GM10847 (cell line): ENCODE data around the gene PITPNB.

Experiments
- POLR2A ChIP-seq: IDR thresholded peaks from 2 replicates; pipeline ENCODE4 v1.6.1; 2011; ENCODE audit not compliant: insufficient read length; ENCODE audit errors: extremely low read depth

PITPNB gene

GRCh38 chr22:27863001-27863400 lies 56.1 kb downstream of the PITPNB start:
- no peak for TF ChIP-seq POLR2A

GRCh38 chr22:27859336-27859735 lies 59.7 kb downstream of the PITPNB start:
- TF ChIP-seq POLR2A: no peak

- TF ChIP-seq POLR2A: no peak
Observed at GRCh38 chr22:27858626-27859025, 60.4 kb downstream of the PITPNB start.

DNA sequence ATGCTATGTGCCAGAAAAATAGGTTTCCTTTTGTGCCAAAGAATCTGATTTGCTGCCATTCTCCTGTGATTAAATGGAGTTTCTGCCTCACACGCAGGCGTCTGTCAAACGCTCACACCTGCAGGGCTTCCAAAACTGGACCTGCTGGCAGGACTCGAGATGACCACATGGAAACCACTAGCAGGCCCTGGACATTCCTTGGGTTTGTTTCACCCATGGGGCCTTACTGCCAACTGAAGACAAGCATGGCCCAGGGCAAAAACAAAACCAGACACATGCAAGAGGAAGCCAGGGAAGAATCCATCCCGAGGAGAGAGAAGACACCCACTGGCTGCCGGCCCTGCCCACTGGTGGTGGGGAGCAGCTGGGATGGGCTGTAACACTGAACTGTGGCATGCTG lies 61.6 kb downstream of the PITPNB start:
- no peak for TF ChIP-seq POLR2A

- TF ChIP-seq POLR2A: no peak
Observed at GRCh38 chr22:27856386-27856785, 62.7 kb downstream of the PITPNB start.

DNA sequence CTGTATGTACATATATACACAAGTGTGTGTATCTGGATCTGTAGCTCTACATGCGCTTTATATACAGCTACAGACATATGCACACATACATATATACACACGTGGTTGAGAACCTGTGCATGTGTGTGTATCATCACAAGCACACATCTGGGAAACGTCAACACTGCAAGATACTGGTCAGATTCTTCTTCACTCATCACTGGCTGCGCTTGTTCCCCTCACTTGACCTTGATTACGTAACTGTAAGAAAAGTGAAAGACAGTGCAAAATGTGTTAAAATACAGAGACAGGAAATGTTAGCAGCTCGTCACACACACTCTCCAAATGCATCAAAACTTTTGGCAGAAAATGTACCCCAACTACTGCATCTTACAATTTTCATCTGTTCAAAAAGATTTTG lies 65.6 kb downstream of the PITPNB start:
- no peak for TF ChIP-seq POLR2A

DNA sequence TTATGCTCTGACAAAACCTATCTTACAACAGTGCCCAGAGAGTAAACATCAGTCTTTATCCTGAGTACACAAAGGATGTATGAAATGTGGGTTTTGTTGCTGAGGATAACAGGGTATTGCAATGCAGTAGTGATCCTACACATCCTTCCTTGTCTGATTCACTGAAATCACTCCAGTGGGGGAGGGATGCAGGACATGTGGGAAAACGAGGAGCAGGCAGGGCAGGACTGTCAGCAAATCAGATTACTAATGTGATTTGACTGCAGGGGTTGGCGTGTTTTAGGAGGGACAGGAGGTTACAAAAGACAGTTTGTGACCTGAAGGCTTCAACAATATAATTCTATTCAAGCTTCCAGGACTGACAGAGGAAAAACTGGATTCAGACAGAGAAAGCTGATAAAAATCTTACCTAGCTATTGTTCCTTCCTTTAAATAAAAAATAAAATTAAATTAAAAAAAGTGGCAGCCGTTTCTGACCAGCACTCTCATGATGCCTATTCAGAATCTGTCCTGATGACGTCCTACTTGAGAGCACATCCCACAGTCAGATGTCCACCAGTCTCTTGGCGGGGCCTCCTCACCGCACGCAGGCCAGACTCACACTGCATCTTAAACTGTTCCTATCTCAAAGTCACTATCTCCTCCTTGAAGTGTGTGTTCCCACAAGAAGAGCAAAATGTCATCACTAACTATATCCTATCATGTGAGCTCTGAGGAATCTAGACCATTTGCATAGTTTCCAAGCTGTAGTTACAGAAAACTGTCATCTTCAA lies 66.9 kb downstream of the PITPNB start:
- TF ChIP-seq POLR2A: no peak

DNA sequence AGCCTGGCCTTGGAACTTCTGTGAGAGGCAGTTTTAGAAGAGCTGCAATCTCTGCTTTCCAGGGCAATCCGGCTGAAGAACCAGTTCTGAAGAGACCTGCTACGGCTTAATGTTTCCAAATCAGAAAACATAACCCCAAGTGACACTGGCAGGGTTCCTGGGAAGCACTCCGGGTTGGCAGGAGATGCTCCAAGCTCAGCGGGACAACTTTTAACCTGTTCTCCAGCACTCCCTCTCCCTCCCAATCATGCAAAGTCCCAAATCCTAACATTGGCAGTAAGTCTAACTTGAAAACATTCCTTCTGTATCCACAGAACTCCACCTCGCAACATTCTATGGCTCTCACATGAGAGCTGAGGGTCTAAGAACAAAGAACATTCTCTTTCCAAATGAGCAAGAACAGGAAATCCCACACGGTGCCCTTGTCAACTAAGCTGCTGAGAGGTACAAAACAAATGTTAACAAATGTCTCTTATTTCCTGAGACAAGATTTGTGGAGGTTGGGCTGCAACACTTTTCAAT lies 69.0 kb downstream of the PITPNB start:
- TF ChIP-seq POLR2A: no peak

GRCh38 chr22:27848005-27848404 lies 71.1 kb downstream of the PITPNB start:
- TF ChIP-seq POLR2A: no peak

- no peak for TF ChIP-seq POLR2A
Observed at GRCh38 chr22:27846910-27847309, 72.1 kb downstream of the PITPNB start.

DNA sequence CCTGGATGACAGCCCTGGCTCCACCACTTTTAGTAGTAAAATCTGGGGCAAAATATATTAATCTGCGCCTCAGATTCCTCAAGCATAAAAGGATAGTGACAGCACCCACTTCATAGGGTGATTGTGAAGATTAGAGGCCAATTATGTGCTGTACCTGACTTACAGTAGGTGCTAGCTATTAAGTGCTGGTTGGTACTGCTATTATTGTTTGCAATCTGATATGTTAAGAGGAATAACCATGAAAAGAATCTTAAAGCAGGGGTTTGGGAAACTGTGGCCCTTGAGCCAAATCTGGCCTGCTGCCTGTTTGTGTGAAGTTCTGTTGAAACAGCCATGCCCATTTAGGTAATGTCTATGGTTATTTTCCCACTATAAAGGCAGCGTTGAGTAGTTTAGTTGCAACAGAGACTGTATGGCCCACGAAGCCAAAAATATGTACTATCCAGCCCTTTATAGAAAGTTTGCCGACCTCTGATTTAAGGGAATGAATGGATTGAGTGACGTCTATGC lies 72.8 kb downstream of the PITPNB start:
- no peak for TF ChIP-seq POLR2A

GRCh38 chr22:27845644-27846043 lies 73.4 kb downstream of the PITPNB start:
- TF ChIP-seq POLR2A: no peak

DNA sequence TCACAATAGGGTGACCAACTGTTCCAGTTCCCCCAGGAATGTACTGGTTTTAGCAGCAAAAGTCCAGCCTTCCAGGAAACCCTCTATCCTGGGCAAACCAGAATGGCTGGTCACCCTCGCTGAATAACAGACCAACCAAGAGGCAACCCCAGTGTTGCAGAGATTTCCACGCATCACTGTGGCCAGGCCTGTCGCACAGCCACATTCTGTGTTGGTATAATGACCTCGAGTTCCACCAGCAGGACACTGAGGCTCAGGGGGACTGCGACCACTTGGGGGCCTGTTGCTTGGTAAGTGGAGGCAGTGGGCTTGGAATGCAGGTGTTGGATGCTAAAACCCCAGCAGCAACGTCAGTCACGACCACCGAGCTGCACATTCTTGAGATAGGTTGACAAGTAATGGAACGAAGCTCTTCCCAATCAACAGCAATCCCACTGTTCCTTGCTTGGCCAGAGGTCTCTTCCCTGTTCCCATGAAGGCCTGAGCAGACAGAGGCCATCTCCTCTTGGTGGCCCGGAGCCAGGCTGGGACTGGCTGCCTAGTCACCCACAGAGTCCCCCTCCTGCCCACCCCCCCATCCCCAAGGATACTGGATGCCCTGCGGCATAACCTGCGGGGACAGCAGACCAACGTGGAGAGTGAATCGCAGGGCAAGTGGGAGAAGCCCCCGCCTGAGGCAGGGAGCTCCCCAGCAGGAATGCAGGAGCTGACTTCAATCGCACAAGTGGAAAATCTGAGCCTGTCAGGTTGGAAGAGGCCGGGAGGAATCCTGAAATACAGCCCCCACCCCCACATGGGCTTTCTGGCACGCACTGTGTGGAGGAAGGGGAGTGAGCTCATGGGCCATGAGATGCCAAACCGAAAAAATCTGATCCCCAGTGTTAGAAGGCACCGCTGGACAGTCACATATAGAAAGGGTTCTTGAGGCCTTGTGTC lies 74.1 kb downstream of the PITPNB start:
- TF ChIP-seq POLR2A: no peak

GRCh38 chr22:27844256-27844655 lies 74.8 kb downstream of the PITPNB start:
- TF ChIP-seq POLR2A: no peak

- no peak for TF ChIP-seq POLR2A
Observed at GRCh38 chr22:27843441-27843840, 75.6 kb downstream of the PITPNB start.
